Esophagus squamous epithelium (tissue), 4 donors: ENCODE measurements around the gene CSMD2.

ENCODE experiments used
- POLR2A ChIP-seq, 4 donors: fragments of 450-650 bp; IDR thresholded peaks; one replicate each; pipeline ENCODE4 v1.6.1; 2017; ENCODE audit warnings: antibody characterized with exemption in 4 of 4, mild to moderate bottlenecking in 4 of 4, moderate library complexity in 3 of 4
- TF ChIP-seq, protein P1 (sequence below), 6 experiments: fragments of 450-650 bp in 4 of 6; fragments of 200-600 bp in 2 of 6; sonication (generic) in 2 of 6; IDR thresholded peaks; one replicate each; pipeline ENCODE4 v1.5.1; 2016 to 2019; ENCODE audit warnings: antibody characterized with exemption in 6 of 6, mild to moderate bottlenecking in 4 of 6, moderate library complexity in 4 of 6

DNA sequence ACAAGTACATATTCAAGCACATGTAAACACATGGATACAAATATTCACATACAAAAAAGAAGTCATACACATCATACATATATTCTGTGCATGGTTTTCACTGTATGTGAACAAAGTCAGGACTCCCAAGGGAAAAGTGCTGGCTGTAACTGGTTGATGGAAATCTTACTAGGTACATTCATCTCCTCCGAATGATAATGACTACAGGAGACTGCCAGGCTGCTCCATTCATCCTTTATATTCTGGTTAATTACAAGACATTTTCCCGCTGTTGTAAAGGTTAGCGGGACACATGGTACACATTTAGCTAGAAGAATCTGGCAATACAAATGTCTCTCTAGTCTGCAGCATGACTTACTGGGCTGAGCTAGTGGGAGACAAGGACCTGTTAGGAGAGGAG lies 327.4 kb downstream of the CSMD2 start:
- TF ChIP-seq, protein P1, sequence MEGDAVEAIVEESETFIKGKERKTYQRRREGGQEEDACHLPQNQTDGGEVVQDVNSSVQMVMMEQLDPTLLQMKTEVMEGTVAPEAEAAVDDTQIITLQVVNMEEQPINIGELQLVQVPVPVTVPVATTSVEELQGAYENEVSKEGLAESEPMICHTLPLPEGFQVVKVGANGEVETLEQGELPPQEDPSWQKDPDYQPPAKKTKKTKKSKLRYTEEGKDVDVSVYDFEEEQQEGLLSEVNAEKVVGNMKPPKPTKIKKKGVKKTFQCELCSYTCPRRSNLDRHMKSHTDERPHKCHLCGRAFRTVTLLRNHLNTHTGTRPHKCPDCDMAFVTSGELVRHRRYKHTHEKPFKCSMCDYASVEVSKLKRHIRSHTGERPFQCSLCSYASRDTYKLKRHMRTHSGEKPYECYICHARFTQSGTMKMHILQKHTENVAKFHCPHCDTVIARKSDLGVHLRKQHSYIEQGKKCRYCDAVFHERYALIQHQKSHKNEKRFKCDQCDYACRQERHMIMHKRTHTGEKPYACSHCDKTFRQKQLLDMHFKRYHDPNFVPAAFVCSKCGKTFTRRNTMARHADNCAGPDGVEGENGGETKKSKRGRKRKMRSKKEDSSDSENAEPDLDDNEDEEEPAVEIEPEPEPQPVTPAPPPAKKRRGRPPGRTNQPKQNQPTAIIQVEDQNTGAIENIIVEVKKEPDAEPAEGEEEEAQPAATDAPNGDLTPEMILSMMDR (IDR thresholded peaks at IDR 0.05): no peak
- no peak for TF ChIP-seq POLR2A (IDR thresholded peaks at IDR 0.05)
